Tibial nerve (tissue), 4 donors: ENCODE results near the gene SOX3. TPM values are rescaled to one million over a fixed set of nuclear protein-coding genes. Genes with fewer than 3 reads are reported as not detected.

Source experiments
- DNase-seq, 2 donors: peaks; one replicate each; pipeline ENCODE4 v3.0.0-alpha.2; 2019; ENCODE audit warnings: low spot score in 2 of 2
- H3K27ac ChIP-seq, 4 donors: fragments of 200-600 bp; sonication (generic) in 3 of 4; one replicate each; pipeline ENCODE4 v1.5.1; 2017 to 2019; ENCODE audit warnings: mild to moderate bottlenecking in 1 of 4
- H3K27me3 ChIP-seq, 2 donors: fragments of 200-600 bp; sonication (generic) in 1 of 2; one replicate each; pipeline versions ENCODE4 v1.5.1 to v1.6.0; 2017 to 2019
- H3K36me3 ChIP-seq, 3 donors: fragments of 200-600 bp; sonication (generic); one replicate each; pipeline ENCODE4 v1.5.1; 2018 to 2019
- H3K4me1 ChIP-seq, 4 donors: fragments of 200-600 bp; sonication (generic) in 3 of 4; one replicate each; pipeline ENCODE4 v1.5.1; 2017 to 2019
- H3K4me3 ChIP-seq, 4 donors: fragments of 200-600 bp; sonication (generic) in 3 of 4; one replicate each; pipeline ENCODE4 v1.5.1; 2017 to 2019; ENCODE audit warnings: mild to moderate bottlenecking in 1 of 4, moderate library complexity in 1 of 4
- H3K9me3 ChIP-seq, 4 donors: fragments of 200-600 bp; sonication (generic) in 3 of 4; one replicate each; pipeline ENCODE4 v1.5.1; 2017 to 2019
- WGBS, 2 donors: methylation state at CpG; one replicate each; pipeline ENCODE4 v1.1.5; 2018; 5-methylcytosine and 5-hydroxymethylcytosine counted together
- total RNA-seq, 4 donors: library from RNA; depleted of rRNA; stranded (reverse); fragments of >200 nt; gene quantifications; one replicate each; pipeline ENCODE4 v1.1.0, GENCODE V29; 2016
- TF ChIP-seq, protein P1 (sequence below), 5 experiments: fragments of 200-600 bp in 3 of 5; fragments of 450-650 bp in 2 of 5; sonication (generic) in 3 of 5; IDR thresholded peaks; one replicate each; pipeline ENCODE4 v1.5.1; 2016 to 2019; ENCODE audit warnings: antibody characterized with exemption in 5 of 5, mild to moderate bottlenecking in 3 of 5, moderate library complexity in 2 of 5

The SOX3 gene
- total RNA-seq, 4 donors from 2014 or later, result not detected

DNA sequence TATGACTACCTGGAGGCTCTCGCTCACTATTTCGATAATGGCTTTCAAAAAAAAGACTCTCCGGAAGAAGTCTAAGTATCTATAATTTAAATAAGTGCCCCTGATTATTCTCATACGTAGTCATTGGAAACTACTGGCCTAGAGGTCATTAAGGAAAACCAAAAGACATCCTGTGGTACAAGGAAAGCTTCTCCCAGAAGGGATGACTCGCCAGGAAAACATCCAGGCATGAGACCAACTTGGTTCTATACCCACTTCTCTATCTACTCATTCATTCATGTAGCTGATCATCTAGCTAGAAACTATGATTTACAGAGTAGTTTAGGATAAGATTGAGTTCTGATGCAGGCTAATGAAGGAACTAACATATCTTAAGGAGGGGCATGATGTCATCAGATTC is 37.7 kb downstream of the SOX3 start:
- Histone ChIP-seq H3K27me3 (no peaks in the 10 kb centered on the region), H3K27ac (no peak overlapping the region), H3K4me1 (no peaks in the 10 kb centered on the region), H3K9me3 (no peaks in the 10 kb centered on the region), H3K4me3 (no peak overlapping the region), H3K36me3 (no peaks in the 10 kb centered on the region)
- no peak for DNase-seq
- TF ChIP-seq, protein P1, sequence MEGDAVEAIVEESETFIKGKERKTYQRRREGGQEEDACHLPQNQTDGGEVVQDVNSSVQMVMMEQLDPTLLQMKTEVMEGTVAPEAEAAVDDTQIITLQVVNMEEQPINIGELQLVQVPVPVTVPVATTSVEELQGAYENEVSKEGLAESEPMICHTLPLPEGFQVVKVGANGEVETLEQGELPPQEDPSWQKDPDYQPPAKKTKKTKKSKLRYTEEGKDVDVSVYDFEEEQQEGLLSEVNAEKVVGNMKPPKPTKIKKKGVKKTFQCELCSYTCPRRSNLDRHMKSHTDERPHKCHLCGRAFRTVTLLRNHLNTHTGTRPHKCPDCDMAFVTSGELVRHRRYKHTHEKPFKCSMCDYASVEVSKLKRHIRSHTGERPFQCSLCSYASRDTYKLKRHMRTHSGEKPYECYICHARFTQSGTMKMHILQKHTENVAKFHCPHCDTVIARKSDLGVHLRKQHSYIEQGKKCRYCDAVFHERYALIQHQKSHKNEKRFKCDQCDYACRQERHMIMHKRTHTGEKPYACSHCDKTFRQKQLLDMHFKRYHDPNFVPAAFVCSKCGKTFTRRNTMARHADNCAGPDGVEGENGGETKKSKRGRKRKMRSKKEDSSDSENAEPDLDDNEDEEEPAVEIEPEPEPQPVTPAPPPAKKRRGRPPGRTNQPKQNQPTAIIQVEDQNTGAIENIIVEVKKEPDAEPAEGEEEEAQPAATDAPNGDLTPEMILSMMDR (IDR thresholded peaks at IDR 0.05), result no peak
- WGBS, 2 donors, result 70 to 82% methylated on average over 5 of the region's 5 CpGs

Other genes starting within 250 kb of the SOX3 start
- 100 to 1,000 TPM; 114 to 474 (median 277) TPM for gene LINC00632, start 204.7 kb upstream of the SOX3 start, total RNA-seq